Naive B cell (primary cell): ENCODE results near the gene METTL16. TPM values are rescaled to one million over a fixed set of nuclear protein-coding genes. Genes with fewer than 3 reads are reported as not detected.
A peak's percentile ranks its signal among the peaks of the same experiment; 100 is the strongest.
"Not testable (repeated sequence)": the region's sequence is repeated elsewhere in the genome, so short reads cannot be mapped to it uniquely, and the experiment has no call there.

ENCODE experiments used
- ATAC-seq, 2 donors: fragments of 150-1000 bp; cut with Tn5 transposase; 2 replicates each; pipeline ENCODE4 v1.10.0; 2021; ENCODE audit warnings: low read depth in 2 of 2, mild to moderate bottlenecking in 2 of 2, moderate library complexity in 2 of 2
- DNase-seq: peaks from one replicate; pipeline ENCODE4 v3.0.0; 2022
- H3K27ac Mint-ChIP-seq, 6 donors: one replicate each; pipeline ENCODE4 v1.8.0; 2020 to 2022; ENCODE audit warnings: mild to moderate bottlenecking in 6 of 6, mixed read lengths in 6 of 6, moderate library complexity in 5 of 6, inconsistent platforms in 2 of 6
- H3K27me3 Mint-ChIP-seq, 3 donors: one replicate each; pipeline ENCODE4 v1.8.0; 2021 to 2022; ENCODE audit warnings: mixed read lengths in 3 of 3, mild to moderate bottlenecking in 1 of 3
- H3K36me3 Mint-ChIP-seq, 2 donors: one replicate each; pipeline ENCODE4 v1.8.0; 2020 to 2022; ENCODE audit warnings: mixed read lengths in 2 of 2, inconsistent platforms in 1 of 2, mild to moderate bottlenecking in 1 of 2
- H3K4me1 Mint-ChIP-seq, 3 donors: one replicate each; pipeline ENCODE4 v1.8.0; 2020 to 2022; ENCODE audit warnings: mixed read lengths in 3 of 3, inconsistent platforms in 1 of 3, mild to moderate bottlenecking in 1 of 3, moderate library complexity in 1 of 3
- H3K4me3 Mint-ChIP-seq, 8 donors: one replicate each; pipeline ENCODE4 v1.8.0; 2020 to 2022; ENCODE audit warnings: mild to moderate bottlenecking in 8 of 8, mixed read lengths in 8 of 8, moderate library complexity in 8 of 8, inconsistent platforms in 2 of 8
- H3K9me3 Mint-ChIP-seq, 7 donors: one replicate each; pipeline ENCODE4 v1.8.0; 2020 to 2022; ENCODE audit warnings: mixed read lengths in 7 of 7, mild to moderate bottlenecking in 5 of 7, inconsistent platforms in 2 of 7, moderate library complexity in 1 of 7
- polyA plus RNA-seq, 6 donors: library from polyadenylated mRNA; unstranded; fragments of 300-500 nt; fragmentation: Illumina TruSeq; gene quantifications; one replicate each; pipeline ENCODE4 v1.2.3, GENCODE V29; 2021; ENCODE audit warnings: low read depth in 6 of 6

METTL16 gene
- polyA plus RNA-seq, 6 donors from 2014 or later, result 11.9 to 34.3 (median 20.8) TPM

- Mint-ChIP-seq H3K27ac (no peak overlapping the region), H3K36me3 (no peaks in the 10 kb centered on the region)
Measured at GRCh38 chr17:2456475-2456874, 55.2 kb downstream of the METTL16 start.

GRCh38 chr17:2455956-2456355 is 55.7 kb downstream of the METTL16 start:
- H3K27me3 Mint-ChIP-seq, result no peaks in the 10 kb centered on the region
- peaks cover 0 to 4% (median 0%) of the 10 kb centered on the region in 3 donors for H3K4me1 Mint-ChIP-seq
- ATAC-seq (no peak), DNase-seq (no peak)
- no peaks in the 10 kb centered on the region for H3K36me3 Mint-ChIP-seq
- H3K27ac Mint-ChIP-seq, result no peak overlapping the region
- no peaks in the 10 kb centered on the region for H3K9me3 Mint-ChIP-seq
- no peak overlapping the region for H3K4me3 Mint-ChIP-seq

More at GRCh38 chr17:2456475-2456874, 55.2 kb downstream of the METTL16 start:
- no peak for DNase-seq
- ATAC-seq, result no peak
- Mint-ChIP-seq H3K4me3 (no peak overlapping the region), H3K27me3 (no peaks in the 10 kb centered on the region), H3K4me1 (peaks cover 0 to 4% (median 0%) of the 10 kb centered on the region in 3 donors), H3K9me3 (no peaks in the 10 kb centered on the region)

GRCh38 chr17:2453866-2454265 is 57.8 kb downstream of the METTL16 start:
- Mint-ChIP-seq H3K27me3 (no peaks in the 10 kb centered on the region), H3K4me3 (no peak overlapping the region), H3K36me3 (no peaks in the 10 kb centered on the region), H3K4me1 (peaks cover 0 to 4% (median 0%) of the 10 kb centered on the region in 3 donors), H3K9me3 (no peaks in the 10 kb centered on the region), H3K27ac (no peak overlapping the region)
- ATAC-seq (no peak), DNase-seq (no peak)

- H3K4me1 Mint-ChIP-seq, result peaks cover 0 to 4% (median 0%) of the 10 kb centered on the region in 3 donors
- H3K36me3 Mint-ChIP-seq, result no peaks in the 10 kb centered on the region
- peak overlapping the region in 2 of 6 donors; percentile 59 to 71 for H3K27ac Mint-ChIP-seq
- H3K4me3 Mint-ChIP-seq, result no peak overlapping the region
- ATAC-seq, result no peak
- DNase-seq, result no peak
- no peaks in the 10 kb centered on the region for H3K27me3 Mint-ChIP-seq
- no peaks in the 10 kb centered on the region for H3K9me3 Mint-ChIP-seq
Measured at GRCh38 chr17:2453325-2453724, 58.4 kb downstream of the METTL16 start.

- H3K27ac Mint-ChIP-seq, result peak overlapping the region in 2 of 6 donors; percentile 26
- H3K4me1 Mint-ChIP-seq, result peaks cover 0 to 4% (median 0%) of the 10 kb centered on the region in 3 donors
- no peak for ATAC-seq
- H3K4me3 Mint-ChIP-seq, result no peak overlapping the region
- no peaks in the 10 kb centered on the region for H3K27me3 Mint-ChIP-seq
- no peaks in the 10 kb centered on the region for H3K9me3 Mint-ChIP-seq
- no peaks in the 10 kb centered on the region for H3K36me3 Mint-ChIP-seq
- no peak for DNase-seq
Measured at GRCh38 chr17:2452216-2452750, 59.4 kb downstream of the METTL16 start.

GRCh38 chr17:2450016-2450650 is 61.6 kb downstream of the METTL16 start:
- Mint-ChIP-seq H3K4me3 (no peak overlapping the region), H3K4me1 (peaks cover 0 to 4% (median 0%) of the 10 kb centered on the region in 3 donors), H3K36me3 (peaks cover 6% of the 10 kb centered on the region in 2 donors), H3K9me3 (peaks cover 0 to 6% (median 4%) of the 10 kb centered on the region in 7 donors), H3K27me3 (no peaks in the 10 kb centered on the region), H3K27ac (no peak overlapping the region)
- no peak for ATAC-seq
- no peak for DNase-seq

- DNase-seq (no peak), ATAC-seq (no peak)
- H3K9me3 Mint-ChIP-seq, result peaks cover 0 to 6% (median 4%) of the 10 kb centered on the region in 7 donors
- no peak overlapping the region for H3K4me3 Mint-ChIP-seq
- H3K27ac Mint-ChIP-seq, result no peak overlapping the region
- peaks cover 0 to 4% (median 0%) of the 10 kb centered on the region in 3 donors for H3K4me1 Mint-ChIP-seq
- peaks cover 6% of the 10 kb centered on the region in 2 donors for H3K36me3 Mint-ChIP-seq
- no peaks in the 10 kb centered on the region for H3K27me3 Mint-ChIP-seq
Measured at GRCh38 chr17:2449486-2449885, 62.2 kb downstream of the METTL16 start.

- not testable (repeated sequence) for H3K4me3 Mint-ChIP-seq, H3K4me1 Mint-ChIP-seq, H3K36me3 Mint-ChIP-seq, DNase-seq, ATAC-seq, H3K9me3 Mint-ChIP-seq, H3K27ac Mint-ChIP-seq, H3K27me3 Mint-ChIP-seq
Measured at GRCh38 chr17:2447479-2447878, 64.2 kb downstream of the METTL16 start.

- peaks cover 12 to 14% of the 10 kb centered on the region in 2 donors for H3K36me3 Mint-ChIP-seq
- no peaks in the 10 kb centered on the region for H3K4me1 Mint-ChIP-seq
- DNase-seq (no peak), ATAC-seq (no peak)
- peaks cover 0 to 9% (median 4%) of the 10 kb centered on the region in 7 donors for H3K9me3 Mint-ChIP-seq
- H3K27me3 Mint-ChIP-seq, result no peaks in the 10 kb centered on the region
- no peak overlapping the region for H3K27ac Mint-ChIP-seq
- no peak overlapping the region for H3K4me3 Mint-ChIP-seq
Measured at GRCh38 chr17:2445638-2446037, 66.0 kb downstream of the METTL16 start.

- H3K36me3 Mint-ChIP-seq, result peaks cover 12 to 14% of the 10 kb centered on the region in 2 donors
- peaks cover 0 to 9% (median 4%) of the 10 kb centered on the region in 7 donors for H3K9me3 Mint-ChIP-seq
- H3K27me3 Mint-ChIP-seq, result no peaks in the 10 kb centered on the region
- no peaks in the 10 kb centered on the region for H3K4me1 Mint-ChIP-seq
- H3K4me3 Mint-ChIP-seq, result no peak overlapping the region
- ATAC-seq (no peak), DNase-seq (no peak)
- no peak overlapping the region for H3K27ac Mint-ChIP-seq
Measured at GRCh38 chr17:2444382-2444781, 67.3 kb downstream of the METTL16 start.

GRCh38 chr17:2442166-2442565 is 69.5 kb downstream of the METTL16 start:
- H3K36me3 Mint-ChIP-seq, result peaks cover 12 to 14% of the 10 kb centered on the region in 2 donors
- H3K4me3 Mint-ChIP-seq, result no peak overlapping the region
- H3K27ac Mint-ChIP-seq, result no peak overlapping the region
- no peaks in the 10 kb centered on the region for H3K27me3 Mint-ChIP-seq
- ATAC-seq (no peak), DNase-seq (no peak)
- peaks cover 0 to 9% (median 4%) of the 10 kb centered on the region in 7 donors for H3K9me3 Mint-ChIP-seq
- H3K4me1 Mint-ChIP-seq, result no peaks in the 10 kb centered on the region

GRCh38 chr17:2440930-2441329 is 70.8 kb downstream of the METTL16 start:
- peaks cover 0 to 6% (median 2%) of the 10 kb centered on the region in 7 donors for H3K9me3 Mint-ChIP-seq
- peak overlapping the region in 1 of 6 donors; percentile 77 for H3K27ac Mint-ChIP-seq
- ATAC-seq, result no peak
- DNase-seq, result no peak
- H3K4me3 Mint-ChIP-seq, result no peak overlapping the region
- no peaks in the 10 kb centered on the region for H3K4me1 Mint-ChIP-seq
- H3K36me3 Mint-ChIP-seq, result peaks cover 8 to 18% of the 10 kb centered on the region in 2 donors
- no peaks in the 10 kb centered on the region for H3K27me3 Mint-ChIP-seq

GRCh38 chr17:2439997-2440396 is 71.7 kb downstream of the METTL16 start:
- H3K4me3 Mint-ChIP-seq, H3K27me3 Mint-ChIP-seq, H3K4me1 Mint-ChIP-seq, ATAC-seq, DNase-seq, H3K27ac Mint-ChIP-seq, H3K9me3 Mint-ChIP-seq: not testable (repeated sequence)
- H3K36me3 Mint-ChIP-seq, result peaks cover 6 to 15% of the 10 kb centered on the region in 2 donors

GRCh38 chr17:2438823-2439222 is 72.9 kb downstream of the METTL16 start:
- Mint-ChIP-seq H3K36me3 (peaks cover 6 to 15% of the 10 kb centered on the region in 2 donors), H3K9me3 (peaks cover 0 to 4% (median 0%) of the 10 kb centered on the region in 7 donors), H3K27ac (no peak overlapping the region), H3K4me3 (no peak overlapping the region), H3K27me3 (no peaks in the 10 kb centered on the region), H3K4me1 (peaks cover 0 to 4% (median 0%) of the 10 kb centered on the region in 3 donors)
- ATAC-seq (no peak), DNase-seq (no peak)
